D721Med (cell line): Measurements from ENCODE around the gene PRR23E.

Source experiments
- DNase-seq: peaks from one replicate; pipeline ENCODE4 v3.0.0; 2011; ENCODE audit warnings: low spot score; ENCODE audit not compliant: insufficient read length
- FAIRE-seq: peaks from 2 replicates; lab custom pipeline; 2011; peaks lifted over from hg19 to GRCh38; lab: Jason Lieb, UNC
- CTCF ChIP-seq: IDR thresholded peaks from 2 replicates; pipeline ENCODE4 v1.5.1; 2012; ENCODE audit warnings: mild to moderate bottlenecking, control low read depth; ENCODE audit not compliant: insufficient read depth; ENCODE audit errors: missing control alignments

PRR23E gene

GRCh38 chr3:127192576-127193232, at the start of gene PRR23E:
TSS of gene PRR23E (plus strand) at chr3:127193131. CDS start at chr3:127196686, 3,555 bp downstream.
- DNase-seq (no peak), FAIRE-seq (no peak)

GRCh38 chr3:127143172-127143571, 49.8 kb upstream of the PRR23E start:
- DNase-seq: no peak
- TF ChIP-seq CTCF: no peak
- no peak for FAIRE-seq

More at GRCh38 chr3:127192576-127193232, at the start of gene PRR23E:
- TF ChIP-seq CTCF: no peak

- FAIRE-seq: no peak
- DNase-seq: no peak
- no peak for TF ChIP-seq CTCF
Measured at GRCh38 chr3:127144631-127145030, 48.3 kb upstream of the PRR23E start.

- DNase-seq (no peak), FAIRE-seq (no peak)
- TF ChIP-seq CTCF: no peak
Measured at GRCh38 chr3:127145266-127145665, 47.7 kb upstream of the PRR23E start.

GRCh38 chr3:127147291-127147885, 45.5 kb upstream of the PRR23E start:
- FAIRE-seq: no peak
- TF ChIP-seq CTCF: no peak
- no peak for DNase-seq

- no peak for FAIRE-seq
- DNase-seq: no peak
- no peak for TF ChIP-seq CTCF
Measured at GRCh38 chr3:127149621-127150310, 43.2 kb upstream of the PRR23E start.
